ENCODE data around the gene PAAF1.

- no peak for TF ChIP-seq CTCF (IDR thresholded peaks at IDR 0.05)
- no peak for TF ChIP-seq BHLHE40 (IDR thresholded peaks at IDR 0.05; ENCODE audit: low read depth, low read length)
- no peak for TF ChIP-seq NR3C1 (IDR thresholded peaks at IDR 0.05)
- TF ChIP-seq JUNB (IDR thresholded peaks at IDR 0.05), result no peak
- no peak for TF ChIP-seq POLR2A (IDR thresholded peaks at IDR 0.05; ENCODE audit: low read length)
- TF ChIP-seq NFE2L2 (conservative IDR thresholded peaks at IDR 0.05; ENCODE audit: low read length), result no peak
- TF ChIP-seq JUN (IDR thresholded peaks at IDR 0.05), result no peak
- TF ChIP-seq ZNF302 (CRISPR knock-in tag; IDR thresholded peaks at IDR 0.05), result no peak
- TF ChIP-seq RARB (CRISPR knock-in tag; IDR thresholded peaks at IDR 0.05), result no peak
- no peak for TF ChIP-seq CEBPB (IDR thresholded peaks at IDR 0.05)
- TF ChIP-seq TP53 (CRISPR knock-in tag; IDR thresholded peaks at IDR 0.05), result no peak
- TF ChIP-seq KDM5A (IDR thresholded peaks at IDR 0.05), result no peak
Observed at GRCh38 chr11:73942010-73942409, 65.2 kb downstream of the PAAF1 start.

Measured in A549 (cell line).